Sigmoid colon (tissue), 4 donors: ENCODE measurements around the gene IGSF21.

ENCODE experiments used
- CTCF ChIP-seq, 4 experiments: fragments of 450-650 bp in 3 of 4; fragments of 200-600 bp in 1 of 4; IDR thresholded peaks; one replicate each; pipeline ENCODE4 v1.5.1; 2016 to 2019; ENCODE audit warnings: antibody characterized with exemption in 4 of 4, mild to moderate bottlenecking in 3 of 4, moderate library complexity in 2 of 4
- EP300 ChIP-seq, 4 donors: sonication (generic); formaldehyde crosslinking; IDR thresholded peaks; one replicate each; pipeline ENCODE4 v1.6.1; 2017; ENCODE audit warnings: antibody characterized with exemption in 4 of 4

DNA sequence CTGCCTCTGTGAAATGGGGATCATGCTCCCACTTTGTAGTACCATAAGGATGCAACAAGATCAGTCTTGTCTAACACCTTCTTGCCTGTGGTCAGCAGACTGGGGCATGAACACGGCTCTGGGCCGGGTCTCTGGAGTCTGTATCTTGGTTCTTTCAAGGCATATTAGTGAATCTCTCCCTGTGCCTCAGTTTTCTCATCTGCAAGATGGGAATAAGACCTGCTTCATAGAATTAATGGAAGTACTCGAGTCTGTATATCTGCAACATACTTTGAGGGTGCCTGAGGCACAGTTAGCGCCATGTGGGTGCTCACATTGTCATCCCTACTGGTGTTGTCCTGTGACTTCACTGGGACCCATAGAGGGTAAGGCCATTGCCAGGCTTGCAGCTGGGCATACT lies 84.6 kb downstream of the IGSF21 start:
- no peak for TF ChIP-seq CTCF (IDR thresholded peaks at IDR 0.05)
- TF ChIP-seq EP300 (IDR thresholded peaks at IDR 0.05) = no peak
